GM10847 (cell line): Measurements from ENCODE around the gene PANK2.
A peak's percentile ranks its signal among the peaks of the same experiment; 100 is the strongest.

Source experiments
- POLR2A ChIP-seq: IDR thresholded peaks from 2 replicates; pipeline ENCODE4 v1.6.1; 2011; ENCODE audit not compliant: insufficient read length; ENCODE audit errors: extremely low read depth

Gene PANK2

GRCh38 chr20:3888622-3889488 lies at the start of gene PANK2:
PANK2 (plus strand) TSS chr20:3889387.
- TF ChIP-seq POLR2A, result peak; percentile 70

- TF ChIP-seq POLR2A, result no peak
These were observed 46.7 kb upstream of the PANK2 start for GRCh38 chr20:3842348-3842930.

GRCh38 chr20:3843490-3843889 lies 45.7 kb upstream of the PANK2 start:
- no peak for TF ChIP-seq POLR2A

- TF ChIP-seq POLR2A, result no peak
These were observed 42.8 kb upstream of the PANK2 start for GRCh38 chr20:3846378-3846739.

DNA sequence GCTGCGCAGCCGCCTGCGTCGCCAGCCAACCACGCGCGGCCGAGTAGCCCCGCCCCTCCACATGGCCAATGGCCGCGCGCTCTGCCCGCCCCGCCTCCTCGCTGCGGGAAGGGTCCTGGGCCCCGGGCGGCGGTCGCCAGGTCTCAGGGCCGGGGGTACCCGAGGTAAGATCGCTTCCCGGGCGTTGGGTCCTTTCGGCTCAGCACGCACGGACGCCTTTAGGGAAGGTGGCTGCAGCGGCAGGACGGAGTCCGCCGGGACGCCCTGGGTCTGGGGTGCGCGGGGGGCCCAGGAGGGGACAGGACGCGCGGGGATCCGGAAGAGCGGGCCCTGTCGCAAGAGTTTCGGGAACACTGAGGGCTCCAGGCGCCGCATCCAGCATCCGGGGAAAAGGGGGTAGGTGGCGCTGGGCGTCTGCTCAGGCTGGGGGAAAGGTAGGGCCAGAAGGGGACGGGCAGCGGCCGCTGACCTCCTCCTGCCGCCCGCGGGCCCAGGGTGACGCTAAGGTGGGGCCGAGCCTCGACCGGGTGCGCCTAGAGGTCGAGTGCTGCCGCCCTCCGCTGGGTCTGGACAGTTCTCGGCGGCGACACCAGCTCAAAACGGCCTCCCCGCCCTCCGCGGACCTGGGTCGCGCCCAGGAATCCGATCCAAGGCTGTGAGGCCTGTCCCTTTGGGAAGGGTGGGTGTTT lies 42.3 kb upstream of the PANK2 start, which contains the start of gene MAVS:
Gene MAVS (plus strand): TSS at position 95 of the 689 bp plus-strand sequence. CDS start 7,791 bp downstream, outside the sequence.
- peak; percentile 79 for TF ChIP-seq POLR2A

GRCh38 chr20:3847429-3847940 lies 41.7 kb upstream of the PANK2 start:
- TF ChIP-seq POLR2A, result no peak

DNA sequence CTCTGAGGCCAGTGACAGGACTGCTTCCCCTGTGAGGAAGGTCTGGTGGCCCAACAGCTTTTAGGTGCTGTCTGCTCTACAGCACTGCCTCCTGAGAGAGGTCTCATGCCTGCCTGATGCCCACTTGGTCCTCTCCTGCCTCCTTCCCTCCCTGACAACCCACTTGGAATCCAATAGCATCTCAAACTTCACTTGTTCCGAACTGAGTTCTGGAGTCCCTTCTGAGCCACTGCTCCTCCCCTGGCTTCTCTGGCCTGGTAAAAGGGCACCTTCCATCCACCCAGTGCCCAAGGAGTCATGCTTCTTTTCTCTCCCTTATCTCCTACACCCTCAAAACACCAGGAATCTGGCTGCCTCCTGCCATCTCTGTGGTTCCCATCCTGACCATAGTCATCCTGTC lies 40.6 kb upstream of the PANK2 start:
- TF ChIP-seq POLR2A, result no peak

DNA sequence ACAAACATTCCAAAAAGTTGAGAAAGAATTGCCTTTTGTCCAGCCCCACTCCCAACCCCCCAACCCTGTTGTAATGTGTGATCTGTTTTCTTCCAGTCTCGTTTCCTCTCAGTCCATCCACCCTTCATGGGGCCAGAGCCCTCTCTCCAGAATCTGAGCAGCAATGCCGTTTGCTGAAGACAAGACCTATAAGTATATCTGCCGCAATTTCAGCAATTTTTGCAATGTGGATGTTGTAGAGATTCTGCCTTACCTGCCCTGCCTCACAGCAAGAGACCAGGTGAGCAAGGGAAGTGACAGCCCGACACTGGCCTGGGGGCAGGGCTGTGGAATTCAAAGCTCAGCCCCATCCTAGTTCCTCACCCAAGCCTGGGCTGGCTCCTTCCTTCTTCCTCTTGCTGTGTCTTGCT lies 34.7 kb upstream of the PANK2 start:
- no peak for TF ChIP-seq POLR2A

DNA sequence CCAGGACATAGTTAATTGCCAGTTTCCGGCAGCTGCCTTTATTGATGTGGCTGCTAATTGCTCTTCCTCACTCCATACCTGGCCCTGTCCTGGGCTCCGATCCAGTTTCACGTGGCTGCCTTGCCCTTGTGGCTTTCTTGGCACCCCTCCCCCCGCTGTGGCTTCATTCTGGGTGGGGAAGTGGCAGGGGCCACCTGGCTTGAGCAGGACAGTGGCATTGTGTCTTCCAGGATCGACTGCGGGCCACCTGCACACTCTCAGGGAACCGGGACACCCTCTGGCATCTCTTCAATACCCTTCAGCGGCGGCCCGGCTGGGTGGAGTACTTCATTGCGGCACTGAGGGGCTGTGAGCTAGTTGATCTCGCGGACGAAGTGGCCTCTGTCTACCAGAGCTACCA lies 31.8 kb upstream of the PANK2 start:
- no peak for TF ChIP-seq POLR2A

GRCh38 chr20:3858689-3859088 lies 30.5 kb upstream of the PANK2 start:
- no peak for TF ChIP-seq POLR2A

- no peak for TF ChIP-seq POLR2A
These were observed 28.0 kb upstream of the PANK2 start for GRCh38 chr20:3861191-3861590.

DNA sequence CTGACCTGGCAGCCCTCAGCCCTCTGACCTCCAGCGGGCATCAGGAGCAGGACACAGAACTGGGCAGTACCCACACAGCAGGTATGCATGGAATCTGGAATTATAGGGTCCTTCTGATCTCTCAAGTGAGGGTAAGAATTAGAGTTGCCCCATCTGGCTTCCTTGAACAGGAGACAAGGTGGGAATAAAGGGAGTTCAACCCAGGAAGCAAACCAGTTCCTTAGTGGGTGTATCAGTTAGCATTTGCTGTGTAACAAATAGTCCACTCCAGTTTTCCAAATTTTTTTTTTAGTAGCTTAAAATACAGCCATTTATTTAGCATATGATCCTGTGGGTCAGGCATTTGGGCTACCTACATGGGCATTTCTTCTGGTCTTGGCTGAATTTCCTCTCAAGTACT lies 26.9 kb upstream of the PANK2 start:
- no peak for TF ChIP-seq POLR2A

DNA sequence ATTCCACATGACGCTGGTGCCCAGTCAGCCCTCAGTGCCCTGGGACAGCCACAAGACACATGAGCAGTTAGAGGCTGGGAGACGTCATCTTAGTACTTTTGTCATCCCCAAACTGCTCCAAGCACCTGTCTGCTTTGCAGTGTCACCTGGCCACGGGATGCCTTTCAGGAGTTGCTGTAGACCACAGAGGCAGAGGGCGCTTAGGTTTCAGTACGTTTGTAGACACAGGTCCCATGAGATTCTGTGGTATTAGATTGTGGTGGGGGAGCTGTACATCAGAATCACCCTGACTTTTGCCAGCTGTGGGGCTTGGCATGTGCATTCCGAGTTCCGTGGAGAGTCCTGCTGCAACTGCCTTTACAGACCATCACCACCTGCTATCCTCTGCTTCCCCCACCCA lies 25.9 kb upstream of the PANK2 start:
- no peak for TF ChIP-seq POLR2A

- TF ChIP-seq POLR2A, result no peak
These were observed 24.7 kb upstream of the PANK2 start for GRCh38 chr20:3864518-3864917.

DNA sequence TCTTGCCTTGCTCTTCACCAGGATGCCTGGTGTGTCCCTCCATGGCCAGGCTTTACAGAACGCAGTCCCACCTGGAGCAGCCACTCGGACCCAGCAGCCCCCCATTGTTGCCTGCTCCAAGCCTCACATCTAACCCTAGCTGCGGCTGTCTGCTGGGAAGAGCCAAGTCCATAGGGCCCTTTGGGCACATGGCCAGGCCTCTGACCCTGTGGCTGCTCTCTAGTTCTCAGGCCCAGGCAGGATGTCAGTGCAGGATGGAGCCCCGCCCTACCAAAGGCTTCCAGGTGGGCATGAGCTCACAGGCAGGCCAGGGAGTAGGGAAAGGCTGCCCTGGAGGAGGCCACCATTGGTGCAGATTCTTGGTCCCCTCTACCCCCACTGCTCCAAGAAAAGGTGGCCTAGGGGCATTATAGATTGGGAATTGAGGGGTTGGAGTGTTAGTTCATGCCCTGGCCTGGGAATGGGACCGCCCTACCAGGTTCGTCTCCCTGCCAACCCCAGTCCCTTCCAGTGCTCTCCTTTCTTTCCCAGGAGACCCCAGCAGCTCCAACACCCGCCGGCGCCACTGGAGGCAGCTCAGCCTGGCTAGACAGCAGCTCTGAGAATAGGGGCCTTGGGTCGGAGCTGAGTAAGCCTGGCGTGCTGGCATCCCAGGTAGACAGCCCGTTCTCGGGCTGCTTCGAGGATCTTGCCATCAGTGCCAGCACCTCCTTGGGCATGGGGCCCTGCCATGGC lies 23.9 kb upstream of the PANK2 start:
- no peak for TF ChIP-seq POLR2A
